K562 (cell line): ENCODE results near the gene GBX1. TPM values are rescaled to one million over a fixed set of nuclear protein-coding genes. Genes with fewer than 3 reads are reported as not detected.

Experiments
- ATAC-seq: fragments of 200-7000 bp; cut with Tn5 transposase; 3 replicates; pipeline ENCODE4 v1.9.1; 2020; ENCODE audit warnings: moderate library complexity
- BruUV-seq: library from RNA; stranded (reverse); fragments of 400-500 nt; replicated peaks from 2 replicates; lab custom pipeline; 2021; lab: Mats Ljungman, UMichigan
- CTCF ChIA-PET: fragments of 300-600 bp; formaldehyde crosslinking; extraction: SDS; loops from one replicate; lab custom pipeline; 2021; ENCODE audit warnings: low intra/inter-chr PET ratio; lab: Yijun Ruan, JAX
- POLR2A ChIA-PET: fragments of 300-600, 350-650 bp; sonication (Branson Sonifier 250); formaldehyde crosslinking; extraction: SDS; loops from one replicate; lab custom pipeline; 2021; ENCODE audit warnings: antibody characterized with exemption, inconsistent platforms; lab: Yijun Ruan, JAX
- DNase-seq, 4 experiments: peaks; one replicate each; pipeline versions ENCODE4 v3.0.0 to v3.0.0-alpha.2; 2011 to 2018; ENCODE audit warnings: low spot score in 3 of 4, mixed read lengths in 3 of 4; ENCODE audit errors: extremely low read depth in 1 of 4
- FAIRE-seq: peaks from 2 replicates; lab custom pipeline; 2011; peaks lifted over from hg19 to GRCh38; lab: Jason Lieb, UNC
- H2AFZ ChIP-seq: 2 replicates; pipeline ENCODE4 v1.6.0; 2011; ENCODE audit warnings: low read depth, low read length, control low read depth, inconsistent platforms
- H3K27ac ChIP-seq: fragments of 200-600 bp; 3 replicates; pipeline ENCODE4 v1.8.0; 2011; ENCODE audit warnings: low read depth, mild to moderate bottlenecking, control low read depth, inconsistent platforms, low read length, moderate library complexity, mixed read lengths; ENCODE audit errors: extremely low read depth
- H3K27me3 ChIP-seq, 2 experiments: fragments of 300-600 bp in 1 of 2; 2 replicates in 1 of 2; 3 replicates in 1 of 2; pipeline versions ENCODE4 v1.6.0 to v1.8.0; 2011; ENCODE audit warnings: inconsistent platforms in 2 of 2, low read length in 2 of 2, mild to moderate bottlenecking in 1 of 2, mixed read lengths in 1 of 2, moderate library complexity in 1 of 2; ENCODE audit not compliant: control insufficient read depth in 2 of 2, insufficient read depth in 2 of 2
- H3K36me3 ChIP-seq: fragments of 300-600 bp; 3 replicates; pipeline ENCODE4 v1.8.0; 2011; ENCODE audit warnings: mild to moderate bottlenecking, low read length, inconsistent platforms; ENCODE audit not compliant: control insufficient read depth, insufficient read depth
- H3K4me1 ChIP-seq, 2 experiments: fragments of 200-600 bp in 1 of 2; replicated peaks in 1 of 2; 2 replicates in 1 of 2; 3 replicates in 1 of 2; pipeline versions ENCODE4 v1.5.1 to v1.8.0; 2011; ENCODE audit warnings: inconsistent platforms in 2 of 2, low read length in 2 of 2, mild to moderate bottlenecking in 1 of 2, mixed read lengths in 1 of 2, moderate library complexity in 1 of 2; ENCODE audit not compliant: control insufficient read depth in 2 of 2, insufficient read depth in 2 of 2
- H3K4me2 ChIP-seq: 2 replicates; pipeline ENCODE4 v1.6.1; 2011; ENCODE audit warnings: low read length, control low read depth, inconsistent platforms, mixed read lengths; ENCODE audit not compliant: insufficient read depth
- H3K4me3 ChIP-seq: fragments of 200-600 bp; sonication (generic), shearing (Covaris generic); 2 replicates; pipeline ENCODE4 v1.5.1; 2016; ENCODE audit warnings: control low read depth, inconsistent platforms
- H3K79me2 ChIP-seq: fragments of 200-600 bp; 3 replicates; pipeline ENCODE4 v1.8.0; 2011; ENCODE audit warnings: low read length, inconsistent platforms; ENCODE audit not compliant: control insufficient read depth, insufficient read depth
- H3K9ac ChIP-seq, 2 experiments: 2 replicates each; pipeline versions ENCODE4 v1.6.0 to v1.6.1; 2011; ENCODE audit warnings: low read depth in 2 of 2, low read length in 2 of 2, control low read depth in 1 of 2, inconsistent platforms in 1 of 2, mild to moderate bottlenecking in 1 of 2, mixed read lengths in 1 of 2; ENCODE audit not compliant: insufficient read depth in 1 of 2
- H3K9me1 ChIP-seq: one replicate; pipeline ENCODE4 v1.6.0; 2011; ENCODE audit warnings: inconsistent platforms, mild to moderate bottlenecking, low read length, moderate library complexity; ENCODE audit not compliant: control insufficient read depth, insufficient read depth
- H3K9me3 ChIP-seq: replicated peaks from 2 replicates; pipeline ENCODE4 v1.5.1; 2011; ENCODE audit warnings: low read depth, low read length, inconsistent platforms; ENCODE audit not compliant: control insufficient read depth, insufficient read depth
- H4K20me1 ChIP-seq: replicated peaks from 2 replicates; pipeline ENCODE4 v1.6.1; 2011; ENCODE audit warnings: low read length, inconsistent platforms, mixed read lengths; ENCODE audit not compliant: control insufficient read depth, insufficient read depth
- ZFP1 ChIP-seq: fragments of 450-650 bp; formaldehyde crosslinking; IDR thresholded peaks from 2 replicates; pipeline ENCODE4 v1.4.0; 2020; ENCODE audit warnings: mild to moderate bottlenecking, mixed read lengths
- WGBS: fragments of 100-300 bp; shearing (Covaris generic); methylation state at CpG from one replicate; pipeline ENCODE4 v1.1.6; 2016; ENCODE audit warnings: low coverage, mixed read lengths; ENCODE audit not compliant: insufficient coverage; ENCODE audit errors: missing lambda C conversion rate; 5-methylcytosine and 5-hydroxymethylcytosine counted together
- in situ Hi-C: fragments of 300-500 bp; cut with MboI; formaldehyde crosslinking; loops from 4 replicates; pipeline ENCODE4 v1.15.0; 2018; ENCODE audit warnings: inconsistent platforms, mixed read lengths
- intact Hi-C: fragments of 100-400 bp; cut with micrococcal nuclease; formaldehyde crosslinking; loops from 2 replicates; pipeline ENCODE4 v1.14.2; 2022
- polyA plus RNA-seq, 8 experiments: library from polyadenylated mRNA; depleted of rRNA in 4 of 8; stranded (reverse) in 5 of 8; unstranded in 3 of 8; fragments of >200 nt; fragmentation: Nextera tagmentation in 2 of 8; fragmentation: Illumina TruSeq in 1 of 8; extraction: Ambion mirVana in 2 of 8; extraction: Trizol in 1 of 8; gene quantifications; 2 replicates each; pipeline versions ENCODE4 v1.2.1 to v1.2.3, GENCODE V29; 2011 to 2014; ENCODE audit warnings: inconsistent platforms in 1 of 8, missing spikeins in 1 of 8
- total RNA-seq, 7 experiments: library from RNA; depleted of rRNA in 6 of 7; stranded (reverse); fragments of >200 nt in 6 of 7; fragmentation: Illumina TruSeq in 2 of 7; extraction: Trizol in 2 of 7; gene quantifications; 2 replicates each; pipeline versions ENCODE4 v1.2.1 to v1.2.3, GENCODE V29; 2011 to 2021; ENCODE audit warnings: low replicate concordance in 1 of 7
- TF ChIP-seq, protein P1 (sequence below): fragments of 450-650 bp; IDR thresholded peaks from 2 replicates; pipeline ENCODE4 v1.6.1; 2018; ENCODE audit warnings: mild to moderate bottlenecking, low read depth; ENCODE audit not compliant: partially characterized antibody

GBX1 gene
- total and polyA plus RNA-seq, 9 of the 15 experiments (the other 6 are each of a cell fraction or from before 2014, with no cell fraction given), result not detected

DNA sequence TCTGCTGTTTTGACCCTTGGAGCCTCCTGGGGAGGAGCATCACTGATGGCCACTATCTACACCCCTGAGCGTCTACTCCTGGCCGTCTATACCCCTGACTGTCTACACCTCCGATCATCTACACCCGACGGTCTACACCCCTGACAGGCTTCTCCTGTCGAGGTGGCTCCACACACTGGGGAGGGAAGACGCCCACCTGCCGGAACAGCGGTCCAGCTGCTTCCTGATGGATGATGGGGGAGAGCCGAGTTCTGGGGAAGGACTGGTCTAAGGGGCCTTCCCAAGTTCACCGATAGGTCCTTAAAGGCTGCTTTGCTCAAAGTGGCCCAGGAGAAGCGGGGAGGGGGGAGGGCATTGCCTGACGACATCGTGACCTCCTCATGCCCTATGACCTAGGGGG lies 39.4 kb downstream of the GBX1 start:
- Histone ChIP-seq H3K4me1 (peaks cover 0 to 32% of the 10 kb centered on the region in 2 experiments; a peak in 1 of 5 replicates), H3K4me3 (no peak overlapping the region), H3K9me3 (no peaks in the 10 kb centered on the region), H4K20me1 (peaks cover 17% of the 10 kb centered on the region), H3K27ac (no peak overlapping the region), H3K4me2 (no peak overlapping the region), H3K27me3 (no peaks in the 10 kb centered on the region; a peak in 1 of 5 replicates), H3K79me2 (peaks cover 10% of the 10 kb centered on the region; the same call in 2 of the 3 replicates), H3K9ac (no peak overlapping the region), H3K36me3 (peaks cover 96% of the 10 kb centered on the region), H2AFZ (no peak overlapping the region), H3K9me1 (peaks cover 5% of the 10 kb centered on the region)
- POLR2A ChIA-PET, result interaction anchor here (1.0 to 1.1 kb wide), 3 partner anchors 18 to 116 kb away, joined by 3 to 5 read pairs (median 4); no protein-coding TSS in a partner anchor
- ATAC-seq (no peak), FAIRE-seq (no peak), DNase-seq (no peak)
- in situ Hi-C loops, result no loop called here
- intact Hi-C loops, result no loop called here
- CTCF ChIA-PET, result interaction anchor here (0.7 kb wide), 1 partner anchor 177 kb away, joined by 3 read pairs; no protein-coding TSS in a partner anchor
- no TSS peak for BruUV-seq
- 83% methylated on average over 14 of the region's 14 CpGs for WGBS
- TF ChIP-seq, protein P1, sequence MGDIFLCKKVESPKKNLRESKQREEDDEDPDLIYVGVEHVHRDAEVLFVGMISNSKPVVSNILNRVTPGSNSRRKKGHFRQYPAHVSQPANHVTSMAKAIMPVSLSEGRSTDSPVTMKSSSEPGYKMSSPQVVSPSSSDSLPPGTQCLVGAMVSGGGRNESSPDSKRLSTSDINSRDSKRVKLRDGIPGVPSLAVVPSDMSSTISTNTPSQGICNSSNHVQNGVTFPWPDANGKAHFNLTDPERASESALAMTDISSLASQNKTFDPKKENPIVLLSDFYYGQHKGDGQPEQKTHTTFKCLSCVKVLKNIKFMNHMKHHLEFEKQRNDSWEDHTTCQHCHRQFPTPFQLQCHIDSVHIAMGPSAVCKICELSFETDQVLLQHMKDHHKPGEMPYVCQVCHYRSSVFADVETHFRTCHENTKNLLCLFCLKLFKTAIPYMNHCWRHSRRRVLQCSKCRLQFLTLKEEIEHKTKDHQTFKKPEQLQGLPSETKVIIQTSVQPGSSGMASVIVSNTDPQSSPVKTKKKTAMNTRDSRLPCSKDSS, result no peak
- TF ChIP-seq ZFP1 (CRISPR knock-in tag), result no peak
